ENCODE results near the gene TMEM38B. TPM values are rescaled to one million over a fixed set of nuclear protein-coding genes. Genes with fewer than 3 reads are reported as not detected.

Gene TMEM38B
- polyA plus RNA-seq, 1 of the 3 experiments (the other 2 are of a cell fraction), result 6.8 TPM

- no peak for TF ChIP-seq ELF1 (IDR thresholded peaks at IDR 0.05)
- TF ChIP-seq FOXM1 (IDR thresholded peaks at IDR 0.05; ENCODE audit: low read depth), result no peak
- no peak for TF ChIP-seq RAD21 (IDR thresholded peaks at IDR 0.05; ENCODE audit: low read length)
- TF ChIP-seq MEF2A (IDR thresholded peaks at IDR 0.05; ENCODE audit: borderline replicate concordance, low read depth), result no peak
- TF ChIP-seq MXI1 (IDR thresholded peaks at IDR 0.05; ENCODE audit: low read depth, low read length), result no peak
- no peak for TF ChIP-seq PBX3 (IDR thresholded peaks at IDR 0.05)
- no peak for TF ChIP-seq RFX5 (IDR thresholded peaks at IDR 0.05; ENCODE audit: low read length)
- no peak for TF ChIP-seq SIN3A (IDR thresholded peaks at IDR 0.05; ENCODE audit: borderline replicate concordance, low read depth, low read length)
These were observed 2.0 kb downstream of the TMEM38B start (continued) for GRCh38 chr9:105696219-105696793.

GRCh38 chr9:105697871-105698270, 3.5 kb downstream of the TMEM38B start:
- DNase-seq, result no peak
- CTCF ChIA-PET, result no interaction called here
- Histone ChIP-seq H3K36me3 (replicated peaks in 1 of 2; ENCODE audit: control insufficient read depth in 1 of 2, insufficient read depth in 2 of 2, low read length in 1 of 2) (no peaks in the 10 kb centered on the region), H3K9me3 (no peaks in the 10 kb centered on the region), H4K20me1 (ENCODE audit: insufficient read depth) (no peaks in the 10 kb centered on the region), H3K4me1 (ENCODE audit: control insufficient read depth in 1 of 2, insufficient read depth in 2 of 2, low read depth in 1 of 2, low read length in 1 of 2) (peaks cover 0 to 9% of the 10 kb centered on the region in 2 experiments; a peak in 2 of 4 replicates), H3K4me2 (no peak overlapping the region), H3K27me3 (ENCODE audit: insufficient read depth) (peaks cover 5% of the 10 kb centered on the region; the same call in 1 of the 2 replicates), H3K79me2 (ENCODE audit: insufficient read depth) (no peaks in the 10 kb centered on the region), H3K27ac (ENCODE audit: low read depth in 2 of 2, low read length in 1 of 2) (no peak overlapping the region), H2AFZ (ENCODE audit: low read depth) (no peak overlapping the region), H3K9me2 (no peaks in the 10 kb centered on the region), H3K4me3 (ENCODE audit: low read depth in 2 of 2, low read length in 1 of 2) (no peak overlapping the region), H3F3A (replicated peaks; ENCODE audit: insufficient read depth) (no peaks in the 10 kb centered on the region), H3K9ac (no peak overlapping the region)
- 93% methylated on average over 4 of the region's 4 CpGs for WGBS (ENCODE audit: low lambda C conversion rate)
- TF ChIP-seq USF2 (IDR thresholded peaks at IDR 0.05; ENCODE audit: borderline replicate concordance, low read depth, low read length), result no peak
- TF ChIP-seq EZH2phosphoT487 (IDR thresholded peaks at IDR 0.05; ENCODE audit: borderline replicate concordance, low read depth), result no peak
- no peak for TF ChIP-seq FOSL2 (IDR thresholded peaks at IDR 0.05; ENCODE audit: borderline replicate concordance, low read depth)
- TF ChIP-seq RAD21 (IDR thresholded peaks at IDR 0.05; ENCODE audit: low read length), result no peak
- no peak for TF ChIP-seq SMC3 (IDR thresholded peaks at IDR 0.05; ENCODE audit: low read depth, low read length)
- no peak for TF ChIP-seq TCF12 (IDR thresholded peaks at IDR 0.05)
- no peak for TF ChIP-seq NRF1 (IDR thresholded peaks at IDR 0.05; ENCODE audit: low read depth, low read length)
- TF ChIP-seq ZBTB33 (IDR thresholded peaks at IDR 0.05; ENCODE audit: borderline replicate concordance, low read depth), result no peak
- TF ChIP-seq MAX (IDR thresholded peaks at IDR 0.05; ENCODE audit: low read depth), result no peak
- TF ChIP-seq SIN3A (IDR thresholded peaks at IDR 0.05; ENCODE audit: borderline replicate concordance, low read depth, low read length), result no peak
- TF ChIP-seq USF1 (IDR thresholded peaks at IDR 0.05; ENCODE audit: borderline replicate concordance, low read depth), result no peak
- TF ChIP-seq RFX5 (IDR thresholded peaks at IDR 0.05; ENCODE audit: low read length), result no peak
- TF ChIP-seq CHD2 (IDR thresholded peaks at IDR 0.05; ENCODE audit: low read length, partially characterized antibody), result no peak
- TF ChIP-seq JUND (IDR thresholded peaks at IDR 0.05), result no peak
- no peak for TF ChIP-seq FOXM1 (IDR thresholded peaks at IDR 0.05; ENCODE audit: low read depth)
- no peak for TF ChIP-seq EP300 (IDR thresholded peaks at IDR 0.05; ENCODE audit: borderline replicate concordance in 1 of 2, low read depth in 1 of 2, low read length in 1 of 2)
- POLR2A ChIA-PET, result no interaction called here
